ENCODE results near the gene FUT2. TPM values are rescaled to one million over a fixed set of nuclear protein-coding genes. Genes with fewer than 3 reads are reported as not detected.
A peak's percentile ranks its signal among the peaks of the same experiment; 100 is the strongest.
"Not testable (repeated sequence)": the region's sequence is repeated elsewhere in the genome, so short reads cannot be mapped to it uniquely, and the experiment has no call there.

FUT2 gene
- under 1 TPM in 1 of 3 donors, not detected in 2; 0.21 TPM for polyA plus RNA-seq

DNA sequence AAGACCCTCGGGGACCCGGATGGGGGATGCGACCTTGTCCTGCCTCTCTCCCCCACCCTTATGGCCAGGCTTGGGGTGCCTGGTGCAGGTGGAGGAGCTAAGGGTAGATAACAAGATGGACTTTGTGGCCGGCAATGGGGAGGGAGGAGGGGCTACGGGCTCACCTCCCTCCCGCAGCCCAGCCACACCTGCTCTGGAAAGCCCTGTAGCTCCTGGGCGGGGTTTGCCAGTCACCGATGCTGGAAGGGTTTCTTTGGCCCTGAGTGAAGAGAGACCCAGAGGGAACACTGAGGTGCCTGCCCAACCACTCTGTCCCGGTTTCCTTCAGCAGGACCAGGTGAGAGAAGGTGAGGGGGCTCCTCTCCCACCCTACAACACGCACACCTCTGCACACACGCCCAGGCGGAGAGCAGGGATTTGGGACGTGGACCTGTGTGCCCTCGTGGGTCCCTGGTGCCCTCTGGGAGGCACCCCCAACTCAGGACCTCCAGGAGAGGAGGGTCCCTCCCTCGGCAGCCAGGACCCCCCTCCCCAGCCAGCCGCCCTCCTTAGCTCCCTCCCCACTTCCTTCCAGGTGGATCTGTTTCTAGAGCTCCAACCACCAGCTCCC, at the start of gene FUT2:
FUT2 (plus strand) TSS at position 229 of the 610 bp plus-strand sequence. CDS start 6,986 bp downstream, outside the sequence.
- Mint-ChIP-seq H3K36me3 (peaks cover 0 to 8% (median 4%) of the 10 kb centered on the region in 3 donors), H3K27me3 (ENCODE audit: low read depth in 3 of 3) (peaks cover 0 to 8% (median 8%) of the 10 kb centered on the region in 3 donors), H3K4me1 (peaks cover 0 to 6% of the 10 kb centered on the region in 2 donors), H3K4me3 (peak within 1 kb of the TSS in 4 of 5 donors; percentile 21 to 70 (median 42)), H3K27ac (no peak within 1 kb of the TSS), H3K9me3 (no peaks in the 10 kb centered on the region)
- DNase-seq, result no peak

DNA sequence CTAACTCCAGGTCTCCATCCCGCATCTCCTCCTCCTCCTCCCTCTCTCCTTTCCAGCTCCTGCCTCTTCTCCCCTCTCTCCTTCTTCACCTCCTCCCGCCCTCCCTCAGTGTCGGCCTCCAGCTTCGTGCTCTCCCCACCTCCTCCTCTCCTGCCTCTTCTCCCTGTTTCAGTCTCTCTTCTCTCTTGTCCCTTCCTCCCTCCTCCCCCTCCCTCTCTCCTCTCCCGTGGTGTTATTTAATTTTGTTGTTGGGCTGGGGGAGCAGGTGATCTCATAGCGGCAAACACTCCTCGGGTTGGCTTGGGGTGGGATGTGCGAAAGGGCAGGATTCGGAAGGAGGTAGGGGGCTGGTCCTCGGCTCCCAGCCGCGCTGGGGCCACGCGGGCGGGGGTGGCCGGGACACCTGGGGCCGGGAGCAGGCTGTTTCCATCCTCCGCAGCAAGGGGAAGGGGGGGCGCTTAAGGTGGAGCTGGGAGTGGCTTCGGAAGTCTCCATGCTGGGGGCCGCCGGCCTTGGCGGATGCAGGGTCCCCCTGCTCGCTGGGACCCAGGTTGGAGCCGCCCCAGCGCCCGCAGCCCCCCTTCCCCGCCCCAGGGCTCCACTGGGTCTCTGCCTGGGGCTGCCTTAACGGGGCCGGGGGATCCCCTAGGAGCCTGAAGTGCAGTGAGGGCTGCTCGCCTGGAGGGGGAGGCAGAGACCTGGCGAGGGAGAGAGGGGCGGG, 49.6 kb upstream of the FUT2 start, which contains the start of gene CA11:
CA11 (minus strand) TSS at position 187 of the 721 bp plus-strand sequence. CDS start 555 bp downstream, outside the sequence.
- peak within 1 kb of the TSS; percentile 89 to 94 (median 90) for H3K27ac Mint-ChIP-seq
- H3K4me1 Mint-ChIP-seq, result peaks cover 28 to 32% of the 10 kb centered on the region in 2 donors
- peak; percentile 89 to 91 (median 91) for DNase-seq
- H3K4me3 Mint-ChIP-seq, result peak within 1 kb of the TSS; percentile 82 to 97 (median 90)
- H3K27me3 Mint-ChIP-seq (ENCODE audit: low read depth in 3 of 3), result peaks cover 2 to 6% (median 2%) of the 10 kb centered on the region in 3 donors
- H3K9me3 Mint-ChIP-seq, result no peaks in the 10 kb centered on the region
- H3K36me3 Mint-ChIP-seq, result no peaks in the 10 kb centered on the region

DNA sequence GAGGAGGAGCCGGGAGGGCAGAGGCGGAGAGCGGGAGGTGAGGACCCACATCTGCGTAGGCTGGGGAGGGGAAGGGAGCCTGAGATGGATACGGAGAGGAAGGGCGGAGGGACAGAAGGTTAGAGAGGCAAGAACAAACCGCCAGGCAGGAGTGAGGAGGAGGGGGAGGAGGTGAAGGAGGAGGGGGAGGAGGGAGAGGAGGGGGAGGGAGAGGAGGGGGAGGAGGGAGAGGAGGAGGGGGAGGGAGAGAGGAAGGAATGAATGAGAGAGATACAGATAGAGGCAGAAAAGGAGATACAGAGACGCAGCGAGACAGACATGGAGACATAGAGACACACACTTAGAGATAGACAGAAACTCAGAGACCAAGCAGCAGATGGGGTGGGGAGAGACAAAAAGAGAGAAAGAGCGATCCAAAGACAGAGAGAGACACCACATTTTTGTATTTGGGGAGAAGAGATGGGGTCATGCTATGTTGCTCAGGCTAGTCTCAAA, 49.0 kb upstream of the FUT2 start:
- Mint-ChIP-seq H3K9me3 (no peaks in the 10 kb centered on the region), H3K4me1 (peaks cover 28 to 32% of the 10 kb centered on the region in 2 donors), H3K36me3 (no peaks in the 10 kb centered on the region), H3K27ac (peak overlapping the region; percentile 55 to 90 (median 72)), H3K27me3 (ENCODE audit: low read depth in 3 of 3) (peaks cover 2 to 6% (median 2%) of the 10 kb centered on the region in 3 donors), H3K4me3 (peak overlapping the region; percentile 41 to 69 (median 53))
- DNase-seq, result no peak

DNA sequence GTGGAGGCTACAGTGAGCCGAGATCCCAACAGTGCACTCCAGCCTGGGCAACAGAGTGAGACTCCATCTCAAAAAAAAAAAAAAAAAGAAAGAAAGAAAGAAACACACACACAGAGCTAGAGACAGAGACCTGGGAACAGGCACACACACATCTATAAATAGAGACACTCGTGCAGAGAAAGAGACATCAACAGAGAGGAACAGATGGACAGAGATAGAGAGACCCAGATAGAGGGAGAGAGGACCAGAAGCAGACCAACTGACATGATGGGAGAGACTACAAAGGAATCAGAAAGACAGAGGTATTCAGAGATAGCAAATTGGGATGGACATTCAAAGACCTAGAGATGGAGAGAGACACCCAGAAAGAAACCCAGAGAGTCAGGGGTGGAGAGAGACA, 47.6 kb upstream of the FUT2 start:
- no peaks in the 10 kb centered on the region for H3K9me3 Mint-ChIP-seq
- peaks cover 2 to 8% (median 3%) of the 10 kb centered on the region in 3 donors for H3K27me3 Mint-ChIP-seq (ENCODE audit: low read depth in 3 of 3)
- H3K36me3 Mint-ChIP-seq, result no peaks in the 10 kb centered on the region
- peak overlapping the region; percentile 56 to 93 (median 78) for H3K27ac Mint-ChIP-seq
- peaks cover 28 to 32% of the 10 kb centered on the region in 2 donors for H3K4me1 Mint-ChIP-seq
- H3K4me3 Mint-ChIP-seq, result peak overlapping the region in 3 of 5 donors; percentile 28 to 68 (median 36)
- no peak for DNase-seq

DNA sequence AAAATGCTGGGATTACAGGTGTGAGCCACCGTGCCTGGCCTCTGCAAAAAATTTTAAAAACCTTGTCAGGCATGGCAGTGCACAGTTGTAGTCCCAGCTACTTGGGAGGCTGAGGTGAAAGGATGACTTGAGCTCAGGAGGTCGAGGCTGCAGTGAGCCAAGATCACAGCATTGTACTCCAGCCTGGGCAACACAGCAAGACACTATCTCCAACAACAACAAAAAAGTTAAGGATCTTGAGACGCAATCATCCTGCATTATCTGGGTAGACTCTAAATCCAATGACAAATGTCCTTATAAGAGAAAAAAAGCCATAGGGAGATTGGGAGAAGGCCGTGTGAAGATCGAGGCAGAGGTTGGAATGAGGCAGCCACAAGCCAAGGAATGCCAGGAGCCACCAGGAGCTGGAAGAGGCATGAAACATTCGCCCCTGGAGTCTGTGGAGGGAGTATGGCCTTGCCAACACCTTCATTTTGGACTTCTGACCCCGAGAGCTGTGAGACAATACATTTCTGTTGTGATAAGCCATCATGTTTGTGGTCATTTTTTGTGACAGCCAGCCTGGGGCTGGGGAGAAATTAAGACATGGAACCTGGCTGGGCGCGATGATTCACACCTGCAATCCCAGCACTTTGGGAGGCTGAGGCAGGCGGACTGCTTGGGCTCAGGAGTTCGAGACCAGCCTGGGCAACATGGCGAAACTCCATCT, 44.6 kb upstream of the FUT2 start:
- Mint-ChIP-seq H3K4me1 (peaks cover 14 to 18% of the 10 kb centered on the region in 2 donors), H3K36me3 (no peaks in the 10 kb centered on the region), H3K27ac (peak overlapping the region in 5 of 6 donors; percentile 1 to 79 (median 9)), H3K4me3 (no peak overlapping the region), H3K27me3 (ENCODE audit: low read depth in 3 of 3) (peaks cover 0 to 8% (median 3%) of the 10 kb centered on the region in 3 donors), H3K9me3 (no peaks in the 10 kb centered on the region)
- no peak for DNase-seq

DNA sequence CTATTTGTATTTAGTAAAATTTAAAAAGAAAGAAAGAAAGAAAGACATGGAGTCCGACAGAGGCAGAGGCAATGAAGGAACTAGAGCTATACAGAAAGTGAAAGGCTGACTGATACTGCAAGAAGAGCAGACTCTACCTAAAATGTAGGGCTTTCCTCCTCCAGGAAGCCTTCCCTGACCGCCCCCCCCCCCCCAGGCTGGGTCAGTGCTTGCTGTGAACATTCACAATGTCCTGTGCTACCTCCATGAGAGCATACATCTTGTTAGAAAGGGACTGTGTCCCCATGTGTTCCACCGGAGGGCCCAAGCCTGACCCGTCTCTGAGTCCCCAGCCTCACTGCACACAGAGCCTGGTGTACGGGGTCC, 44.1 kb upstream of the FUT2 start:
- H3K27me3 Mint-ChIP-seq (ENCODE audit: low read depth in 3 of 3), result peaks cover 0 to 8% (median 3%) of the 10 kb centered on the region in 3 donors
- no peak overlapping the region for H3K4me3 Mint-ChIP-seq
- DNase-seq, result no peak
- H3K36me3 Mint-ChIP-seq, result no peaks in the 10 kb centered on the region
- peaks cover 12 to 17% of the 10 kb centered on the region in 2 donors for H3K4me1 Mint-ChIP-seq
- H3K9me3 Mint-ChIP-seq, result no peaks in the 10 kb centered on the region
- H3K27ac Mint-ChIP-seq, result peak overlapping the region in 2 of 6 donors; percentile 2 to 14

DNA sequence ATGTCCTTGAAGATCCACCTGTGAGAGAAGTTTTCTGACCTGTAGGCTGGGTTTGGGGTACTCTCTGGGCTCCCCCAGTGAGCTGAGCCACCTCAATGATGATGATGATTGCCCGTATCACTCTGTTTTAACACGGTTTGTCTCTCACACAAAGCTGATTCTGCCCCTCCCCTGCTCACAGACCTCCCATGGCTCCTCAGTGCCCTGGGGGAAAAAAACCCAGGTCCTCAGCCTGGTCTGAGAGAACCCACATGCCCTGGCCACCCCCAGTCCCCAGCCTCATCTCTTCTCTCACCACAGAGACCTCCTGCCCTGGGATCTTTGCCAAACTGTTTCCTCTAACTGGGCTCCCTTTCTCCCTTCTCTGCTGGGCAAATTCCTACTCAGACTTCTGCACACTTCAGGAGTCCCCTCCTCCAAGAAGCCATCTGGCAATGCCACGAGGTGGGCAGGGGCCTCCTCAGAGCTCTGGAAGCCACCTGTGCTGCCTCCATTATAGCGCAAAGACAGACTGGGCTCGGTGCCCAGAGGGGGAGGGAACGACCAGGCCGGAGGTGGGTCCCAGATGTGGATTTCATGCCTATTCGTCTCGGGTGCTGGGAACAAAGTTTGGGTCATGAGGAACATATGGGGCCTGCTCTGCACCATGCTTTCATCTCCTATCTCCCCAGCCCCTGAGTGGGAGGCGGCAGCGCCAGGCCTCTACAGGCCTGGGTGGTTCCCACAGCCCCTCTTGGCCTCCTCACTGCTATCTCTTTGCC, 41.3 kb upstream of the FUT2 start:
- no peak for DNase-seq
- peaks cover 0 to 6% (median 3%) of the 10 kb centered on the region in 3 donors for H3K27me3 Mint-ChIP-seq (ENCODE audit: low read depth in 3 of 3)
- H3K4me1 Mint-ChIP-seq, result peaks cover 0 to 3% of the 10 kb centered on the region in 2 donors
- H3K4me3 Mint-ChIP-seq, result no peak overlapping the region
- no peaks in the 10 kb centered on the region for H3K36me3 Mint-ChIP-seq
- H3K9me3 Mint-ChIP-seq, result no peaks in the 10 kb centered on the region
- H3K27ac Mint-ChIP-seq, result peak overlapping the region in 1 of 6 donors; percentile 19

DNA sequence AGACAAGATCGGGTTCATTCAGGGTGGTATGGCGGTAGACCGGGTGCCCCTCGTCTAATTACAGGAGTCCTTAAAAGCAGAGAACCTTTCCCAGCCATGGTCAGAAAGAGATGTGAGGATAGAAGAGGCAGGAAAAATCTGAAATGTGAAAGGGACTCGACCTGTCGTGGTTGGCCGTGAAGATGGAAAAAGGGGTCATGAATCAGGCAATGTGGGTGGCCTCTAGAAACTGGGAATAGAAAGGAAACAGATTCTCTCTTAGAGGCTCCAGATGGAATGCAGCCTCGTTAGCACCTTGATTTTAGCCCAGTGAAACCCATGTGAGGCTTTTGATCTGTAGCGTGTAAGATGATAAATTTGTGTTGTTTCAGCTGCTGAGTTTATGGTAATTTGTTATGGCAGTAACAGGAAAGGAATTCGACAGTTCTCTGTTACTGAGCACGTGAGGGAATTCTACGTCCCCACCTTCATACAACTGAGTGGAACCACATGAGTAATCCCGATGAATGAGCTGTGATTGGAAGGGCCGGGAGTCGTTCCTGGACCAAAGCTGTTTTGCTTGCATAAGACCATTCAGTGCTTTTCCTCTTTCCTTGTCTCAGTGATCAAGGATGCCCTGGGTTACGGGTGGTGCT, 38.8 kb upstream of the FUT2 start:
- no peak for DNase-seq
- Mint-ChIP-seq H3K27ac (no peak overlapping the region), H3K27me3 (ENCODE audit: low read depth in 3 of 3) (peaks cover 1 to 11% (median 3%) of the 10 kb centered on the region in 3 donors), H3K9me3 (no peaks in the 10 kb centered on the region), H3K4me3 (no peak overlapping the region), H3K4me1 (peaks cover 7 to 10% of the 10 kb centered on the region in 2 donors), H3K36me3 (no peaks in the 10 kb centered on the region)

DNA sequence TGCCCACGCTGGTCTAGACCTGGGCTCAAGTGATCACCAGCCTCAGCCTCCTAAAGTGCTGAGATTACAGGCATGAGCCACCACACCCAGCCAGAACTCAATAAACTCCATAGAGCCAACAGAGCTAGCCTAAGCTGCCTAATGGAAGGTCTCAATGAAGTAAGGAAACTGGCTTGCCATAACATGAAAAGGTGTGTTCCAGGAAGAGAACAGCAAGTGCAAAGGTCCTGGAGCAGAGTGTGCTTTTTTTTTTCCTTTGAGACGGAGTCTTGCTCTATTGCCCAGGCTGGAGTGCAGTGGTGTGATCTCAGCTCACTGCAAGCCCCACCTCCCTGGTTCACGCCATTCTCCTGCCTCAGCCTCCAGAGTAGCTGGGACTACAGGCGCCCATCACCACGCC, 37.9 kb upstream of the FUT2 start:
- H3K27me3 Mint-ChIP-seq (ENCODE audit: low read depth in 3 of 3), result peaks cover 0 to 11% (median 3%) of the 10 kb centered on the region in 3 donors
- H3K9me3 Mint-ChIP-seq, H3K36me3 Mint-ChIP-seq, H3K4me3 Mint-ChIP-seq, H3K27ac Mint-ChIP-seq, DNase-seq, H3K4me1 Mint-ChIP-seq: not testable (repeated sequence)

DNA sequence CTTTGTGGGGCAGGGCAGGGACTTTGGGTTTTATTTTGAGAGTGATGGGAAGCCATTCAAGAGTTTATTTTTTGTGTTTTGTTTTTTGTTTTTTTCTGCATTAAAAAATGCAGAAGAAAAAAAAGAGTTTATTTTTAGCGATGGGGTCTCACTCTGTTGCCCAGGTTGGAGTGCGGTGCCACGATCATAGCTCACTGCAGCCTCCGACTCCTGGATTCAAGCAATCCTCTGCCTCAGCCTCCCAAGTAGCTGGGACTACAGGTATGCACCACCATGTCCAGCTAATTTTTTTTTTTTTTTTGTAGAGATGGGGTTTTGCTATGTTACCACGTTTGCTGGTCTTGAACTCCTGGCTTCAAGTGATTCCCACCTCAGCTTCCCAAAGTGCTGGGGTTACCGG, 37.3 kb upstream of the FUT2 start:
- Mint-ChIP-seq H3K27ac (peak overlapping the region in 3 of 6 donors; percentile 1 to 4 (median 4)), H3K4me3 (no peak overlapping the region), H3K9me3 (no peaks in the 10 kb centered on the region)

DNA sequence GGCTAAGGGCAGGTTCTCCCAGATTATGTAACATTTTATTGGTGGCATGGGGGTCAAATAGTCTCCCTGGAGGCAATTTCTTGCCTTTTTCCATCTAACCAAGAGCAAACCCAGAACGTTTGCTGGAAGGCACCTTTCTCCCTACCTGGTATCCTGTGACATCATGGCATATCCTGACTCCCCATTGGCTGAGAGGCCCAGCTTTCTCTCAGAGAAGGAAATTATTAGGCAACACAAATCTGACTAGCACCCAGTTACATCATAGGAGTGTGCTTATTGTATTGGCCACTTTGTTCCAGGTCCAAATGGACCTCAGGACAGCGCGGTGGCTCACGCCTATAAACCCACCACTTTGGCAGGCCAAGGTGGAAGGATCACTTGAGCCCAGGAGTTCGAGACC, 36.0 kb upstream of the FUT2 start:
- no peaks in the 10 kb centered on the region for H3K9me3 Mint-ChIP-seq
- peaks cover 0 to 11% (median 3%) of the 10 kb centered on the region in 3 donors for H3K27me3 Mint-ChIP-seq (ENCODE audit: low read depth in 3 of 3)
- H3K36me3 Mint-ChIP-seq, result no peaks in the 10 kb centered on the region
- no peak overlapping the region for H3K4me3 Mint-ChIP-seq
- no peak for DNase-seq
- H3K4me1 Mint-ChIP-seq, result peaks cover 10% of the 10 kb centered on the region in 2 donors
- H3K27ac Mint-ChIP-seq, result peak overlapping the region in 2 of 6 donors; percentile 6 to 22

More for the DNA sequence above, 37.3 kb upstream of the FUT2 start:
- H3K4me1 Mint-ChIP-seq, result peaks cover 10% of the 10 kb centered on the region in 2 donors
- no peaks in the 10 kb centered on the region for H3K36me3 Mint-ChIP-seq
- peaks cover 0 to 9% (median 3%) of the 10 kb centered on the region in 3 donors for H3K27me3 Mint-ChIP-seq (ENCODE audit: low read depth in 3 of 3)
- DNase-seq, result no peak

DNA sequence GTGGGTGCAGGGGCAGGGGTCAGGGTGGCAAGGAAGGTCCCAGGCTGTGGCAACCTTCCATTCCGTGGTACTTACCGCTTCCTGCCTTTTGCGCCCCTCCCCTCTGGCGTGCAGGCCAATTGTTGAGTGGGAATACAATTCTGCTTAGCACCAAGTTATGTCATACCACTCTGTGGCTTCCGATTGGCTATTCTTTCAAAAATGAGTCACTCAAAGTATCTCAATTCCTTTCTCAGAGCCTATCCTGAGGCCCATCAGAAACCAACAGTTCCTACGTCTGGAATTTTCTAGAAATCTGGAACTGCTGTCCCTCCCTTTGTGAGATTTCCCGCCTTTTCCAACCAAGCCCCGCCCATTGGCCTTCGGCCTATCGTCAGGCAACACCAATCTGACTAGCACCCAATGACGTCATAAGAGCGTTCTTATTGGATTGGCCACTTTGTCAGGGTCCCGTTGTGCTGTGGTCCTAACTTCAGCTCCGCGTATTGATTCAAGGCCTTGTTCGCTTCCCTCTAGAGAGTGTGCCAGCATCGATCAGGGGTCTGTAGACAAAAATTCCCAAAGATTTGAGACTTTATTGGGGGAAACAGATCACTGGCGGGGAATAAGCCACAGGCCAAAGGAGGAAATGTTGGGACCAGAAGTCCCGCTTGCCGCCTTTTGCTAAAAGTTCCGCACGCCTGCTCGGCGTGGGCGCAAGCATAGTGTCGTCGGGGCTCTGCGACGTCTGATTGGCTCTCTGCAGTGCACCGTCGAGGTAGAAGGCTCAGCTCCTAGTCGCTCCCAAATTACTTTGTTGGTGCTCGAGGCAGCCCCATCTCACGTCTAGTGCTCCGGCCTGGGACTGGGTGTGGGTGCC, 34.7 kb upstream of the FUT2 start:
- peaks cover 10% of the 10 kb centered on the region in 2 donors for H3K4me1 Mint-ChIP-seq

More for the DNA sequence above, 34.7 kb upstream of the FUT2 start:
- no peaks in the 10 kb centered on the region for H3K36me3 Mint-ChIP-seq
- H3K27ac Mint-ChIP-seq, result peak overlapping the region; percentile 78 to 99 (median 96)
- DNase-seq, result peak; percentile 87 to 89 (median 87)
- H3K4me3 Mint-ChIP-seq, result peak overlapping the region; percentile 79 to 91 (median 87)
- H3K9me3 Mint-ChIP-seq, result no peaks in the 10 kb centered on the region
- H3K27me3 Mint-ChIP-seq (ENCODE audit: low read depth in 3 of 3), result peaks cover 0 to 12% (median 3%) of the 10 kb centered on the region in 3 donors

All from immature natural killer cell (primary cell).